Measurements from ENCODE around the gene POLD1.

POLD1 gene

DNA sequence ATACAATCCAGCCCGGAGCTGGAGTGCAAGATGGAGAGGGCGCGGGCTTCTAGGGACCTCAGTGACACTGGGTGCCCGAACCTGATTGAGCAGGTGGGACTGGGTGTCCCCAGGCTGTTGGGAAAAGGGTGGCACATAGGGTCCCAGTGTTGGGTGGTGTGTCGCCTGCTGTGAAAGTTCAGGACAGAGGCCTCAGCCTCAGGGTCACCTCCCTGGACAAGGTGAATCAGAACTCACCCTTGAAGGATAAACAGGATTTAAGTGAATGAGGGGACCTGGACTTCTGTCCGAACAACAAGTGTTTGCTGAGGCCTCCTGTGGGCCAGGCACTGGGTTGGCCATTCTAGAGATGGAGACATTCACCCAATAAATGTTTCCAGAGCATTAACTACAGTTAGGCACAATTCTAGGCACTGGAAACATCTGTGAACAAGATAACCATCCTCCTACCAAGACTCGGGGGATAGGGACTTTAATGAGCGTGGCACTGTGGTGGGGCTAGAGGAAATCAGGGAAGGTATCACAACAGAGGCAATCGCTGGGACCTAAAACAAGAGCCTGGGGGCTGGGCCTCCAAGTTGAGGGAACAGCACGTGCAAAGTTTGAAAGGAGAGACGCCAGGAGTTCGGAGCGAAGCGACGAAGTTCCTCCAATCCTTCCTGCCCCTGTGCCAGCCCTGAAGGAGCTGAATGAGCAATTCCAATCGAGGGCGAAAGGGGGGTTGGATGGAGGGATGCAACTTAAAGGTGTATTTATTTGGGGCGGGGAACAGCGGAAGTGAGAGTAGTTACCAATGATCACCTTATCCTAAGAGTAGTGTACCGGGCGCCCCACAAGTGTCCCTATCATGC, 921 bp upstream of the POLD1 start:
- Histone ChIP-seq H3K4me2 (ENCODE audit: low read length) (peak overlapping the region; percentile 82), H3K79me2 (ENCODE audit: control insufficient read depth, low read length) (peaks cover 41% of the 10 kb centered on the region), H4K20me1 (ENCODE audit: control insufficient read depth, insufficient read depth, low read depth, low read length) (peaks cover 17% of the 10 kb centered on the region; the same call in 1 of the 2 replicates), H3K9me3 (ENCODE audit: control insufficient read depth, insufficient read depth, low read length) (no peaks in the 10 kb centered on the region), H3K27me3 (ENCODE audit: control insufficient read depth, low read length) (no peaks in the 10 kb centered on the region), H3K36me3 (ENCODE audit: control insufficient read depth, low read length) (peaks cover 81% of the 10 kb centered on the region), H3K4me3 (ENCODE audit: low read length) (peak overlapping the region; percentile 91), H3K27ac (ENCODE audit: low read depth, low read length) (peak overlapping the region; percentile 18; the same call in 1 of the 2 replicates), H3K4me1 (ENCODE audit: control insufficient read depth, low read length) (peaks cover 27% of the 10 kb centered on the region), H3F3A (ENCODE audit: control insufficient read depth, insufficient read depth) (no peaks in the 10 kb centered on the region), H3K9me2 (replicated peaks; ENCODE audit: control insufficient read depth, low read length) (no peaks in the 10 kb centered on the region)
- no peak for TF ChIP-seq EZH2phosphoT487 (IDR thresholded peaks at IDR 0.05; ENCODE audit: borderline replicate concordance, low read length)
- TF ChIP-seq, protein P1, sequence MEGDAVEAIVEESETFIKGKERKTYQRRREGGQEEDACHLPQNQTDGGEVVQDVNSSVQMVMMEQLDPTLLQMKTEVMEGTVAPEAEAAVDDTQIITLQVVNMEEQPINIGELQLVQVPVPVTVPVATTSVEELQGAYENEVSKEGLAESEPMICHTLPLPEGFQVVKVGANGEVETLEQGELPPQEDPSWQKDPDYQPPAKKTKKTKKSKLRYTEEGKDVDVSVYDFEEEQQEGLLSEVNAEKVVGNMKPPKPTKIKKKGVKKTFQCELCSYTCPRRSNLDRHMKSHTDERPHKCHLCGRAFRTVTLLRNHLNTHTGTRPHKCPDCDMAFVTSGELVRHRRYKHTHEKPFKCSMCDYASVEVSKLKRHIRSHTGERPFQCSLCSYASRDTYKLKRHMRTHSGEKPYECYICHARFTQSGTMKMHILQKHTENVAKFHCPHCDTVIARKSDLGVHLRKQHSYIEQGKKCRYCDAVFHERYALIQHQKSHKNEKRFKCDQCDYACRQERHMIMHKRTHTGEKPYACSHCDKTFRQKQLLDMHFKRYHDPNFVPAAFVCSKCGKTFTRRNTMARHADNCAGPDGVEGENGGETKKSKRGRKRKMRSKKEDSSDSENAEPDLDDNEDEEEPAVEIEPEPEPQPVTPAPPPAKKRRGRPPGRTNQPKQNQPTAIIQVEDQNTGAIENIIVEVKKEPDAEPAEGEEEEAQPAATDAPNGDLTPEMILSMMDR (IDR thresholded peaks at IDR 0.05; ENCODE audit: low read depth, low read length, poor library complexity, severe bottlenecking), result no peak

DNA sequence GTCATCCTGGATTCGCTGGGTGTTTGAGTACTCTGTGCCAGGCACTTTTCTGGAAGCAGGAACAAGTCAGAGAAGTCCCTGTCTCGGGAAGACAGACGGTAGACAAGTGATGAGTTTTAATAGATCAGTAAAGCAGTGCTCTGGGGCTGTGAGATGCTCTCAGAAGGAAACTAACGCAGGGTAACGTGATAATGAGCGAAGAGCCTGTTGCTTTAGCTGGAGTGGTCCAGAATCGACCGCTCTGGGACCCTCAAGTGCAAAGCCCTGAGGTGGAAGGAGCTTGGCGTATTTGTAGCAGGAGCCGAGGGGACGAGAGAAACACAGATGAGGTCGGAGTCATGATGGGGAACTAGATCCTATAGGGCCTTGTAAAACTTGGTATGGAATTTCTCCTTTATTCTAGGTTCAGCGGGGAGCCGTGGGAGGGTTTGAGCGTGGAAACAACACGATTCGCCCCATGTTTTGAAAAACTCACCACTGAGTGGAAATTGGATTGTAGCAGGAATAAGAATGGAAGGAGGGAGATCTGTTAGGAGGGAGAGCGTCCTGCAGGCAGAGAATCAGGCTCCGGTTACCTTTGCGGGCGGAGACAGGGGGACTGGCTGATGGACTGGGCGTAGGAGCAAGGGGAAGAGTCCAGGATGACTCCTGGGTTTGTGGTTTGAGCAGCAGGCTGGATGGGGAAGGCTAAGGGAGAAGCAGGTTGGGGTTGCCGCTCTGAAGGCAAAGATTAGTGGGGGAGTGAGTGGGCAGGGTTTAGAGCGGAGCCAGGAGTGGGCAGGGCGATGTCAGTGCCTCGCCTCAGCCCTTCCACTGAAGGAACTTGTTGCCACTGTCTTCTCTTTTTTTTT, 763 bp downstream of the POLD1 start:
- H3K4me3 ChIP-seq (ENCODE audit: low read length), result peak overlapping the region; percentile 91
- peaks cover 27% of the 10 kb centered on the region for H3K4me1 ChIP-seq (ENCODE audit: control insufficient read depth, low read length)
- peaks cover 57% of the 10 kb centered on the region for H3K79me2 ChIP-seq (ENCODE audit: control insufficient read depth, low read length)
- no peaks in the 10 kb centered on the region for H3F3A ChIP-seq (ENCODE audit: control insufficient read depth, insufficient read depth)
- H4K20me1 ChIP-seq (ENCODE audit: control insufficient read depth, insufficient read depth, low read depth, low read length), result peaks cover 19% of the 10 kb centered on the region; the same call in 1 of the 2 replicates
- TF ChIP-seq, protein P1 (IDR thresholded peaks at IDR 0.05; ENCODE audit: low read depth, low read length, poor library complexity, severe bottlenecking), result no peak
- TF ChIP-seq EZH2phosphoT487 (IDR thresholded peaks at IDR 0.05; ENCODE audit: borderline replicate concordance, low read length), result no peak
- peaks cover 76% of the 10 kb centered on the region for H3K36me3 ChIP-seq (ENCODE audit: control insufficient read depth, low read length)
- no peaks in the 10 kb centered on the region for H3K27me3 ChIP-seq (ENCODE audit: control insufficient read depth, low read length)
- H3K9me3 ChIP-seq (ENCODE audit: control insufficient read depth, insufficient read depth, low read length), result no peaks in the 10 kb centered on the region
- peak overlapping the region; percentile 97 for H3K4me2 ChIP-seq (ENCODE audit: low read length)
- H3K9me2 ChIP-seq (replicated peaks; ENCODE audit: control insufficient read depth, low read length), result no peaks in the 10 kb centered on the region
- H3K27ac ChIP-seq (ENCODE audit: low read depth, low read length), result peak overlapping the region; percentile 58

DNA sequence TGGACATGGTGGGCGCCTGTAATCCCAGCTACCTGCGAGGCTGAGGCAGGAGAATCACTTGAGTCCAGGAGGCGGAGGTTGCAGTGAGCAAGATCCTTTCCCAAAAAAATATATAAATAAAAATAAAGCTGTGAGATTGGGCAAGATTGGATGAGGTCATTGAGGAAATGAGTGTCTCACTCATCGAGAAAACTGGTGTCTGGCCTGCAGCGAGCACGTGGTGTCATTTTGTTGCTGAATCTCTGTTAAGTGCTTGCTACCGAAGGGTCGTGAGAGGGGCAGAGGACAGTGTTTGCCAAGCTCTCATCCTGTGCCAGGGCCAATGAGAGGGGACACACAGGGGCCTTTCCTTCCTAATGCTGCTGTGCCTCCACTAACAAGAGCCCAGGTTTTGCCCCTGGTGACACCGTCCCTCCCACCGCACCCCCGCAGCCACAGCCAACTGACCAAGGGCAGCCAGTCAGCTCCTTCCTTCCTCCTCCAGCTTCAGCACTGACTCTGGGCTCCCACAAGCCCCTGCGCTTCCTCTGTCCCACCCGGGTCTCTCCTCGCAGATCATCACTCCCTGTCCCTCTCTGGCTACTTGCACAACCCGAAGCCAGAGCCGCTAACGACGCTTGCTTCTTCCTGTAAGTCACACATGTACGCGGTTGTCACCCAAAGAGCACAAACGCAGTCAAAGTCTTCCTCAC, 3.2 kb downstream of the POLD1 start:
- Histone ChIP-seq H3K4me2 (ENCODE audit: low read length) (no peak overlapping the region), H3K4me3 (ENCODE audit: low read length) (no peak overlapping the region), H3K9me3 (ENCODE audit: control insufficient read depth, insufficient read depth, low read length) (no peaks in the 10 kb centered on the region), H3K4me1 (ENCODE audit: control insufficient read depth, low read length) (peaks cover 27% of the 10 kb centered on the region), H3K27me3 (ENCODE audit: control insufficient read depth, low read length) (no peaks in the 10 kb centered on the region), H4K20me1 (ENCODE audit: control insufficient read depth, insufficient read depth, low read depth, low read length) (peaks cover 19% of the 10 kb centered on the region; the same call in 1 of the 2 replicates), H3F3A (ENCODE audit: control insufficient read depth, insufficient read depth) (no peaks in the 10 kb centered on the region), H3K79me2 (ENCODE audit: control insufficient read depth, low read length) (peaks cover 75% of the 10 kb centered on the region), H3K9me2 (replicated peaks; ENCODE audit: control insufficient read depth, low read length) (no peaks in the 10 kb centered on the region), H3K27ac (ENCODE audit: low read depth, low read length) (no peak overlapping the region), H3K36me3 (ENCODE audit: control insufficient read depth, low read length) (peaks cover 68% of the 10 kb centered on the region)
- TF ChIP-seq, protein P1 (IDR thresholded peaks at IDR 0.05; ENCODE audit: low read depth, low read length, poor library complexity, severe bottlenecking), result no peak
- TF ChIP-seq EZH2phosphoT487 (IDR thresholded peaks at IDR 0.05; ENCODE audit: borderline replicate concordance, low read length), result no peak
